IMR-90 (cell line): ENCODE data around the gene ST14. TPM values are rescaled to one million over a fixed set of nuclear protein-coding genes. Genes with fewer than 3 reads are reported as not detected.

Experiments
- ATAC-seq: fragments of 200-7000 bp; cut with Tn5 transposase; 2 replicates; pipeline ENCODE4 v1.9.1; 2020; ENCODE audit warnings: low read depth, mild to moderate bottlenecking, moderate library complexity
- BruUV-seq: library from RNA; stranded (reverse); fragments of 400-500 nt; replicated peaks from 2 replicates; lab custom pipeline; 2021; lab: Mats Ljungman, UMichigan
- CTCF ChIA-PET: fragments of 300-600 bp; formaldehyde crosslinking; extraction: SDS; loops from one replicate; lab custom pipeline; 2021; ENCODE audit warnings: antibody characterized with exemption; lab: Yijun Ruan, JAX
- POLR2A ChIA-PET: fragments of 300-600 bp; sonication (Branson Sonifier 250); formaldehyde crosslinking; loops from one replicate; lab custom pipeline; 2022; ENCODE audit warnings: antibody characterized with exemption; ENCODE audit not compliant: unreplicated experiment; lab: Charles Lee
- DNase-seq: peaks from one replicate; pipeline ENCODE4 v3.0.0; 2013
- H2AFZ ChIP-seq: replicated peaks from 2 replicates; pipeline ENCODE3; 2013; ENCODE audit warnings: low read length, mild to moderate bottlenecking; ENCODE audit not compliant: poor library complexity
- H2AK5ac ChIP-seq: 2 replicates; pipeline ENCODE4 v1.6.1; 2013; ENCODE audit warnings: low read depth, low read length, inconsistent platforms
- H2AK9ac ChIP-seq: replicated peaks from 2 replicates; pipeline ENCODE3; 2013; ENCODE audit warnings: mild to moderate bottlenecking, low read depth, low read length, moderate library complexity; ENCODE audit not compliant: poor library complexity
- H2BK120ac ChIP-seq: 2 replicates; pipeline ENCODE4 v1.6.1; 2013; ENCODE audit warnings: low read depth, low read length, inconsistent platforms
- H2BK15ac ChIP-seq: 3 replicates; pipeline ENCODE4 v1.6.1; 2013; ENCODE audit warnings: low read depth, low read length, inconsistent platforms
- H2BK20ac ChIP-seq: 2 replicates; pipeline ENCODE4 v1.6.1; 2013; ENCODE audit warnings: low read depth, mild to moderate bottlenecking, inconsistent platforms, low read length, moderate library complexity
- H2BK5ac ChIP-seq: 2 replicates; pipeline ENCODE4 v1.6.1; 2013; ENCODE audit warnings: mild to moderate bottlenecking, low read depth, low read length, inconsistent platforms; ENCODE audit not compliant: poor library complexity, severe bottlenecking
- H3K14ac ChIP-seq: replicated peaks from 2 replicates; pipeline ENCODE4 v1.6.1; 2013; ENCODE audit warnings: low read depth, low read length, inconsistent platforms
- H3K18ac ChIP-seq: 2 replicates; pipeline ENCODE4 v1.6.1; 2013; ENCODE audit warnings: low read depth, low read length, control low read depth
- H3K23ac ChIP-seq: 2 replicates; pipeline ENCODE4 v1.6.1; 2013; ENCODE audit warnings: low read depth, low read length, inconsistent platforms
- H3K27ac ChIP-seq: 2 replicates; pipeline ENCODE4 v1.5.1; 2013; ENCODE audit warnings: mild to moderate bottlenecking, control low read depth, low read length; ENCODE audit not compliant: insufficient read depth
- H3K27me3 ChIP-seq: 2 replicates; pipeline ENCODE4 v1.6.1; 2013; ENCODE audit warnings: low read length; ENCODE audit not compliant: control insufficient read depth, insufficient read depth
- H3K36me3 ChIP-seq: 2 replicates; pipeline ENCODE4 v1.6.1; 2013; ENCODE audit warnings: low read length, mixed read lengths; ENCODE audit not compliant: control insufficient read depth, insufficient read depth
- H3K4ac ChIP-seq: 2 replicates; pipeline ENCODE4 v1.6.1; 2013; ENCODE audit warnings: low read depth, low read length, inconsistent platforms
- H3K4me1 ChIP-seq: 2 replicates; pipeline ENCODE4 v1.6.1; 2013; ENCODE audit warnings: low read length, mixed read lengths; ENCODE audit not compliant: control insufficient read depth, insufficient read depth
- H3K4me2 ChIP-seq: 2 replicates; pipeline ENCODE4 v1.6.1; 2013; ENCODE audit warnings: low read depth, mild to moderate bottlenecking, control low read depth, low read length, moderate library complexity
- H3K4me3 ChIP-seq: 2 replicates; pipeline ENCODE4 v1.5.1; 2013; ENCODE audit warnings: low read depth, mild to moderate bottlenecking, control low read depth, low read length, moderate library complexity; ENCODE audit not compliant: insufficient read depth
- H3K56ac ChIP-seq: 2 replicates; pipeline ENCODE4 v1.6.1; 2013; ENCODE audit warnings: low read length, inconsistent platforms; ENCODE audit not compliant: insufficient read depth; ENCODE audit errors: extremely low read depth
- H3K79me1 ChIP-seq, 2 experiments: 2 replicates each; pipeline ENCODE4 v1.6.1; 2013; ENCODE audit warnings: low read length in 2 of 2, inconsistent platforms in 1 of 2, low read depth in 1 of 2
- H3K9ac ChIP-seq: 2 replicates; pipeline ENCODE4 v1.6.1; 2013; ENCODE audit warnings: low read depth, low read length, control low read depth
- H3K9me1 ChIP-seq: 2 replicates; pipeline ENCODE4 v1.6.1; 2013; ENCODE audit warnings: low read length, inconsistent platforms; ENCODE audit not compliant: insufficient read depth
- H3K9me3 ChIP-seq: 2 replicates; pipeline ENCODE4 v1.6.1; 2013; ENCODE audit warnings: low read length; ENCODE audit not compliant: control insufficient read depth, insufficient read depth
- H4K20me1 ChIP-seq: 2 replicates; pipeline ENCODE4 v1.6.1; 2013; ENCODE audit warnings: low read length, inconsistent platforms; ENCODE audit not compliant: insufficient read depth
- H4K5ac ChIP-seq: 2 replicates; pipeline ENCODE4 v1.6.1; 2013; ENCODE audit warnings: mild to moderate bottlenecking, low read depth, low read length, control low read depth
- H4K8ac ChIP-seq, 2 experiments: 2 replicates each; pipeline ENCODE4 v1.6.1; 2013; ENCODE audit warnings: low read depth in 2 of 2, low read length in 2 of 2, control low read depth in 1 of 2, inconsistent platforms in 1 of 2
- H4K91ac ChIP-seq: 2 replicates; pipeline ENCODE4 v1.6.1; 2013; ENCODE audit warnings: low read depth, low read length, inconsistent platforms; ENCODE audit not compliant: insufficient read depth
- CHD1 ChIP-seq: IDR thresholded peaks from 2 replicates; pipeline ENCODE4 v1.6.1; 2012; ENCODE audit warnings: low read depth, low read length, improper control_type of control experiment
- CTCF ChIP-seq: conservative IDR thresholded peaks from 2 replicates; pipeline ENCODE4 v1.5.1; 2012; ENCODE audit warnings: mild to moderate bottlenecking, low read depth, low read length, improper control_type of control experiment
- FOS ChIP-seq: fragments of 150-350 bp; IDR thresholded peaks from 2 replicates; pipeline ENCODE4 v1.6.1; 2016; ENCODE audit warnings: low read depth, low read length
- POLR2A ChIP-seq: IDR thresholded peaks from 2 replicates; pipeline ENCODE4 v1.6.1; 2012; ENCODE audit warnings: mild to moderate bottlenecking, low read depth, low read length
- RAD21 ChIP-seq: IDR thresholded peaks from 2 replicates; pipeline ENCODE4 v1.6.1; 2012; ENCODE audit warnings: low read length, improper control_type of control experiment
- RCOR1 ChIP-seq: IDR thresholded peaks from 2 replicates; pipeline ENCODE4 v1.6.1; 2012; ENCODE audit warnings: mild to moderate bottlenecking, low read length, improper control_type of control experiment; ENCODE audit not compliant: insufficient replicate concordance
- RFX5 ChIP-seq: IDR thresholded peaks from 2 replicates; pipeline ENCODE4 v1.8.0; 2012; ENCODE audit warnings: low read depth, mild to moderate bottlenecking, low read length, moderate library complexity
- SMC3 ChIP-seq: fragments of 150-350 bp; IDR thresholded peaks from 2 replicates; pipeline ENCODE4 v1.6.1; 2016; ENCODE audit warnings: low read depth, mild to moderate bottlenecking, antibody characterized with exemption, low read length, moderate library complexity
- WGBS, 2 experiments: methylation state at CpG; one replicate each; pipeline versions ENCODE4 v1.1.5 to v1.1.7; 2013; ENCODE audit warnings: missing lambda C conversion rate in 2 of 2; ENCODE audit not compliant: insufficient read length in 1 of 2; ENCODE audit errors: extremely low coverage in 2 of 2; 5-methylcytosine and 5-hydroxymethylcytosine counted together
- dilution Hi-C: fragments of 300-500 bp; cut with HindIII; formaldehyde crosslinking; loops from one replicate; pipeline ENCODE4 v1.14.3; 2018; ENCODE audit warnings: low sequenced_read_pairs; ENCODE audit not compliant: unreplicated experiment
- in situ Hi-C: fragments of 300-500 bp; cut with MboI; formaldehyde crosslinking; loops from 3 replicates; pipeline ENCODE4 v1.14.3; 2019; ENCODE audit warnings: low sequenced_read_pairs, inconsistent platforms, mixed read lengths
- intact Hi-C: fragments of 100-400 bp; cut with micrococcal nuclease; formaldehyde crosslinking; loops from 2 replicates; pipeline ENCODE4 v1.10.0; 2022
- polyA plus RNA-seq, 3 experiments: library from polyadenylated mRNA; depleted of rRNA; stranded (reverse); fragments of >200 nt; gene quantifications; 2 replicates each; pipeline ENCODE4 v1.2.3, GENCODE V29; 2012; ENCODE audit warnings: low replicate concordance in 1 of 3
- total RNA-seq: library from RNA; depleted of rRNA; stranded (reverse); fragments of >200 nt; gene quantifications from 2 replicates; pipeline ENCODE4 v1.2.3, GENCODE V29; 2012

ST14 gene
- total and polyA plus RNA-seq, 2 of the 4 experiments (the other 2 are of a cell fraction), result not detected

- dilution Hi-C loops, result no loop called here
- TF ChIP-seq RFX5, result no peak
- TF ChIP-seq CHD1, result no peak
- no peak for TF ChIP-seq POLR2A
- no peak for TF ChIP-seq SMC3
- TF ChIP-seq RCOR1, result no peak
- TF ChIP-seq CTCF, result no peak
- TF ChIP-seq RAD21, result no peak
- no peak for TF ChIP-seq FOS
- H3K4me1 ChIP-seq, result no peaks in the 10 kb centered on the region
- H3K4ac ChIP-seq, result no peak overlapping the region
- H3K4me3 ChIP-seq, result no peak overlapping the region
- H3K79me1 ChIP-seq, result no peaks in the 10 kb centered on the region
- DNase-seq (no peak), ATAC-seq (no peak)
- no peaks in the 10 kb centered on the region for H3K9me1 ChIP-seq
- H2AK5ac ChIP-seq, result no peak overlapping the region
- no peak overlapping the region for H3K23ac ChIP-seq
- H2BK15ac ChIP-seq, result no peak overlapping the region
- H4K8ac ChIP-seq, result no peak overlapping the region
- H3K4me2 ChIP-seq, result no peak overlapping the region
- in situ Hi-C loops, result loop anchor here (10.0 to 25.0 kb wide), 2 partner anchors 168 to 646 kb away; no protein-coding TSS in a partner anchor
- H2BK20ac ChIP-seq, result no peak overlapping the region
- no peak overlapping the region for H3K18ac ChIP-seq
- H3K27ac ChIP-seq, result no peak overlapping the region
- H2AFZ ChIP-seq, result no peak overlapping the region
- H3K9me3 ChIP-seq, result no peaks in the 10 kb centered on the region
- H4K5ac ChIP-seq, result no peak overlapping the region
- no peak overlapping the region for H2AK9ac ChIP-seq
- H3K56ac ChIP-seq, result no peak overlapping the region
- H2BK5ac ChIP-seq, result no peak overlapping the region
- POLR2A ChIA-PET, result no interaction called here
- no peak overlapping the region for H3K9ac ChIP-seq
- CTCF ChIA-PET, result no interaction called here
- no TSS peak for BruUV-seq
- no peak overlapping the region for H4K91ac ChIP-seq
- WGBS, 2 experiments, result no CpG with 5 or more reads among the region's 8 CpGs
- H3K27me3 ChIP-seq, result peaks cover 24% of the 10 kb centered on the region
- H4K20me1 ChIP-seq, result no peaks in the 10 kb centered on the region
- no peaks in the 10 kb centered on the region for H3K36me3 ChIP-seq
- intact Hi-C loops, result loop anchor here (10.0 kb wide), 1 partner anchor 646 kb away; no protein-coding TSS in a partner anchor
- no peak overlapping the region for H3K14ac ChIP-seq
- no peak overlapping the region for H2BK120ac ChIP-seq
Measured at GRCh38 chr11:130219148-130219547, 59.6 kb downstream of the ST14 start.
